PC-9 (cell line): ENCODE results near the gene ANKRD2.

Experiments used
- CTCF ChIP-seq: fragments of 200-600 bp; sonication (generic); conservative IDR thresholded peaks from 2 replicates; pipeline ENCODE4 v1.6.1; 2017; ENCODE audit warnings: mixed run types, antibody characterized with exemption, mild to moderate bottlenecking, moderate library complexity
- EZH2 ChIP-seq: fragments of 200-600 bp; sonication (generic); IDR thresholded peaks from 2 replicates; pipeline ENCODE4 v1.8.0; 2017; ENCODE audit warnings: antibody characterized with exemption, low read depth

- TF ChIP-seq CTCF: no peak
- TF ChIP-seq EZH2: no peak
Observed at GRCh38 chr10:97589479-97589878, 16.9 kb downstream of the ANKRD2 start, which contains the start of gene C10orf62.
